Activated CD8-positive, alpha-beta memory T cell treated with anti-CD3 and anti-CD28 coated beads, Interleukin-2, amount 50 U/mL, for 1 hour (primary cell): ENCODE results near the gene UNC5A.

Experiments
- DNase-seq: peaks from one replicate; pipeline ENCODE4 v3.0.0-alpha.2; 2020; ENCODE audit errors: extremely low read depth

UNC5A gene

GRCh38 chr5:176880366-176881020 is 70.1 kb downstream of the UNC5A start:
- no peak for DNase-seq

GRCh38 chr5:176881021-176881749 is 70.8 kb downstream of the UNC5A start:
- no peak for DNase-seq

GRCh38 chr5:176881816-176882566 is 71.6 kb downstream of the UNC5A start:
- no peak for DNase-seq

GRCh38 chr5:176882567-176882903 is 72.2 kb downstream of the UNC5A start:
- no peak for DNase-seq

- no peak for DNase-seq
Observed at GRCh38 chr5:176883700-176884570, 73.6 kb downstream of the UNC5A start.

- DNase-seq, result no peak
Observed at GRCh38 chr5:176884571-176884890, 74.2 kb downstream of the UNC5A start.

GRCh38 chr5:176886336-176887251 is 76.2 kb downstream of the UNC5A start:
- DNase-seq, result no peak

- no peak for DNase-seq
Observed at GRCh38 chr5:176887252-176887849, 77.0 kb downstream of the UNC5A start.

- DNase-seq, result no peak
Observed at GRCh38 chr5:176888016-176888864, 77.9 kb downstream of the UNC5A start.

- no peak for DNase-seq
Observed at GRCh38 chr5:176888865-176889165, 78.5 kb downstream of the UNC5A start.

GRCh38 chr5:176889321-176890280 is 79.2 kb downstream of the UNC5A start:
- no peak for DNase-seq

GRCh38 chr5:176890455-176891330 is 80.3 kb downstream of the UNC5A start:
- no peak for DNase-seq

- DNase-seq, result no peak
Observed at GRCh38 chr5:176891331-176891958, 81.1 kb downstream of the UNC5A start.

GRCh38 chr5:176892663-176893062 is 82.3 kb downstream of the UNC5A start:
- no peak for DNase-seq

GRCh38 chr5:176894298-176894697 is 83.9 kb downstream of the UNC5A start:
- DNase-seq, result no peak

- no peak for DNase-seq
Observed at GRCh38 chr5:176895831-176896230, 85.5 kb downstream of the UNC5A start.

GRCh38 chr5:176897263-176897662 is 86.9 kb downstream of the UNC5A start:
- no peak for DNase-seq
